Keratinocyte (primary cell): ENCODE data around the gene GARRE1. TPM values are rescaled to one million over a fixed set of nuclear protein-coding genes. Genes with fewer than 3 reads are reported as not detected.
A peak's percentile ranks its signal among the peaks of the same experiment; 100 is the strongest.
"Not testable (repeated sequence)": the region's sequence is repeated elsewhere in the genome, so short reads cannot be mapped to it uniquely, and the experiment has no call there.

Source experiments
- DNase-seq: peaks from one replicate; pipeline ENCODE4 v3.0.0-alpha.2; 2011; ENCODE audit warnings: low read depth, missing footprints, low spot score
- FAIRE-seq: peaks from 2 replicates; lab custom pipeline; 2011; peaks lifted over from hg19 to GRCh38; lab: Jason Lieb, UNC
- H2AFZ ChIP-seq: 2 replicates; pipeline ENCODE4 v1.6.0; 2012; ENCODE audit warnings: low read length, control low read depth, inconsistent platforms; ENCODE audit not compliant: control insufficient read depth
- H3K27ac ChIP-seq: 2 replicates; pipeline ENCODE4 v1.5.1; 2011; ENCODE audit warnings: low read length; ENCODE audit not compliant: control insufficient read depth, insufficient read depth
- H3K27me3 ChIP-seq: 3 replicates; pipeline ENCODE4 v1.6.0; 2011; ENCODE audit warnings: low read length; ENCODE audit not compliant: control insufficient read depth, insufficient read depth; ENCODE audit errors: extremely low read depth
- H3K36me3 ChIP-seq, 2 experiments: 2 replicates in 1 of 2; 3 replicates in 1 of 2; pipeline ENCODE4 v1.5.1; 2011; ENCODE audit warnings: low read length in 2 of 2, mild to moderate bottlenecking in 1 of 2; ENCODE audit not compliant: control insufficient read depth in 2 of 2, insufficient read depth in 2 of 2; ENCODE audit errors: extremely low read depth in 1 of 2
- H3K4me1 ChIP-seq: 3 replicates; pipeline ENCODE4 v1.5.1; 2011; ENCODE audit warnings: low read length; ENCODE audit not compliant: control insufficient read depth, insufficient read depth; ENCODE audit errors: extremely low read depth
- H3K4me2 ChIP-seq: 3 replicates; pipeline ENCODE4 v1.6.0; 2011; ENCODE audit warnings: low read depth, low read length; ENCODE audit not compliant: control insufficient read depth, insufficient read depth; ENCODE audit errors: extremely low read depth
- H3K4me3 ChIP-seq, 3 experiments: fragments of 200-600 bp in 1 of 3; sonication (generic) in 1 of 3; 2 replicates in 2 of 3; 3 replicates in 1 of 3; pipeline ENCODE4 v1.5.1; 2011 to 2016; ENCODE audit warnings: low read length in 3 of 3, mild to moderate bottlenecking in 3 of 3, control low read depth in 2 of 3, inconsistent platforms in 1 of 3, low read depth in 1 of 3, mixed read lengths in 1 of 3, mixed run types in 1 of 3, moderate library complexity in 1 of 3; ENCODE audit not compliant: control insufficient read depth in 2 of 3, insufficient read depth in 2 of 3; ENCODE audit errors: extremely low read depth in 1 of 3
- H3K79me2 ChIP-seq: 2 replicates; pipeline ENCODE4 v1.6.0; 2012; ENCODE audit warnings: low read length; ENCODE audit not compliant: control insufficient read depth, insufficient read depth
- H3K9ac ChIP-seq: 3 replicates; pipeline ENCODE4 v1.6.0; 2011; ENCODE audit warnings: low read length; ENCODE audit not compliant: control insufficient read depth, insufficient read depth; ENCODE audit errors: extremely low read depth
- H3K9me1 ChIP-seq: 3 replicates; pipeline ENCODE4 v1.6.0; 2011; ENCODE audit warnings: low read length; ENCODE audit not compliant: control insufficient read depth, insufficient read depth; ENCODE audit errors: extremely low read depth
- H3K9me3 ChIP-seq: 2 replicates; pipeline ENCODE4 v1.5.1; 2012; ENCODE audit warnings: low read depth, low read length; ENCODE audit not compliant: control insufficient read depth
- H4K20me1 ChIP-seq: 3 replicates; pipeline ENCODE4 v1.6.0; 2011; ENCODE audit warnings: low read length; ENCODE audit not compliant: control insufficient read depth, insufficient read depth; ENCODE audit errors: extremely low read depth
- CTCF ChIP-seq, 3 experiments: IDR thresholded peaks in 1 of 3; conservative IDR thresholded peaks in 1 of 3; optimal IDR thresholded peaks in 1 of 3; 2 replicates in 2 of 3; 3 replicates in 1 of 3; pipeline versions ENCODE3 to v1.5.1; 2011; ENCODE audit warnings: low read length in 3 of 3, mild to moderate bottlenecking in 3 of 3, moderate library complexity in 2 of 3, control low read depth in 1 of 3, inconsistent platforms in 1 of 3; ENCODE audit not compliant: insufficient read depth in 2 of 3; ENCODE audit errors: extremely low read depth in 1 of 3
- EZH2 ChIP-seq: IDR thresholded peaks from one replicate; pipeline ENCODE4 v1.6.1; 2012; ENCODE audit warnings: inconsistent platforms, mild to moderate bottlenecking, low read length, moderate library complexity
- dilution Hi-C: fragments of 300-500 bp; cut with MboI; formaldehyde crosslinking; loops from one replicate; pipeline ENCODE4 v1.7.0; 2020; ENCODE audit warnings: low sequenced_read_pairs; ENCODE audit not compliant: extremely low pct_ligation_motif_present
- polyA plus RNA-seq, 5 experiments: library from polyadenylated mRNA; depleted of rRNA in 3 of 5; stranded (reverse) in 3 of 5; stranded (forward) in 1 of 5; unstranded in 1 of 5; fragments of >200 nt; gene quantifications; 1 replicate in 1 of 5; 2 replicates in 3 of 5; 3 replicates in 1 of 5; pipeline versions ENCODE4 v1.2.1 to v1.2.3, GENCODE V29; 2011 to 2012; ENCODE audit warnings: missing spikeins in 2 of 5, low read depth in 1 of 5, low replicate concordance in 1 of 5

The GARRE1 gene
- polyA plus RNA-seq, 1 donor (not counting 4 experiments of a cell fraction or from before 2014, with no cell fraction given) = 5.7 TPM

- H2AFZ ChIP-seq = no peak overlapping the region
- no peak overlapping the region for H3K27ac ChIP-seq
- H3K79me2 ChIP-seq = no peaks in the 10 kb centered on the region
- no peaks in the 10 kb centered on the region for H3K36me3 ChIP-seq
- TF ChIP-seq CTCF (optimal IDR thresholded peaks at IDR 0.05 in 1 of 3, IDR thresholded peaks at IDR 0.05 in 1 of 3, conservative IDR thresholded peaks at IDR 0.05 in 1 of 3; ENCODE audit: extremely low read depth in 1 of 3, insufficient read depth in 2 of 3, low read length in 3 of 3) = no peak
- DNase-seq (no peak), FAIRE-seq (no peak)
- H3K4me3 ChIP-seq = no peak overlapping the region
- H3K4me2 ChIP-seq = no peak overlapping the region
- no peak overlapping the region for H3K9ac ChIP-seq
- H3K9me1 ChIP-seq = no peaks in the 10 kb centered on the region
- no peaks in the 10 kb centered on the region for H3K9me3 ChIP-seq
- no peaks in the 10 kb centered on the region for H3K27me3 ChIP-seq
- dilution Hi-C loops = no loop called here
- no peaks in the 10 kb centered on the region for H4K20me1 ChIP-seq
- H3K4me1 ChIP-seq = no peaks in the 10 kb centered on the region
These were observed 8.0 kb upstream of the GARRE1 start for GRCh38 chr19:34246340-34246739.

- no peak overlapping the region for H2AFZ ChIP-seq
- no peaks in the 10 kb centered on the region for H3K36me3 ChIP-seq
- no peak overlapping the region for H3K4me2 ChIP-seq
- no peak overlapping the region for H3K9ac ChIP-seq
- no peaks in the 10 kb centered on the region for H3K9me1 ChIP-seq
- no peak overlapping the region for H3K27ac ChIP-seq
- H3K27me3 ChIP-seq = no peaks in the 10 kb centered on the region
- dilution Hi-C loops = no loop called here
- no peak overlapping the region for H3K4me3 ChIP-seq
- H3K9me3 ChIP-seq = no peaks in the 10 kb centered on the region
- TF ChIP-seq CTCF (optimal IDR thresholded peaks at IDR 0.05 in 1 of 3, IDR thresholded peaks at IDR 0.05 in 1 of 3, conservative IDR thresholded peaks at IDR 0.05 in 1 of 3; ENCODE audit: extremely low read depth in 1 of 3, insufficient read depth in 2 of 3, low read length in 3 of 3) = no peak
- no peak for TF ChIP-seq EZH2
- no peak for FAIRE-seq
- DNase-seq = no peak
- no peaks in the 10 kb centered on the region for H3K4me1 ChIP-seq
- no peaks in the 10 kb centered on the region for H4K20me1 ChIP-seq
- H3K79me2 ChIP-seq = no peaks in the 10 kb centered on the region
These were observed 5.4 kb upstream of the GARRE1 start for GRCh38 chr19:34248941-34249340.

GRCh38 chr19:34253167-34253566, 1.2 kb upstream of the GARRE1 start:
- FAIRE-seq, H3K27ac ChIP-seq, dilution Hi-C loops, H3K36me3 ChIP-seq, DNase-seq, H3K9me1 ChIP-seq, H3K9ac ChIP-seq, H3K4me3 ChIP-seq, H3K27me3 ChIP-seq, H3K9me3 ChIP-seq, H3K4me1 ChIP-seq, H2AFZ ChIP-seq, H4K20me1 ChIP-seq, H3K4me2 ChIP-seq: not testable (repeated sequence)
- peaks cover 17% of the 10 kb centered on the region for H3K79me2 ChIP-seq

DNA sequence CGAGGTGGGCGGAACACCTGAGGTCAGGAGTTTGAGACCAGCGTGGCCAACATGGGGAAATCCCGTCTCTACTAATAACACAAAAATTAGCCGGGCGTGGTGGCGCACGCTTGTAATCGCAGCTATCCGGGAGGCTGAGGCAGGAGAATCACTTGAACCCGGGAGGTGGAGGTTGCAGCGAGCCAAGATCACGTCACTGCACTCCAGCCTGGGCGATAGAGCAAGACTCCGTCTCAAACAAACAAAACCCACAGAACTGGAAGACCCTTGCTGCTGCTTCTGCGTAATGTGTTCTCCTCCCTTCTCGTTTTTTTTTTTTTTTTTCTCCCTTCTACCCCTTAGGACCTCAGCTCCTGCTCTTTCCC, 691 bp upstream of the GARRE1 start:
- H3K4me3 ChIP-seq = peak overlapping the region; percentile 64 to 86 (median 81)
- DNase-seq, H3K9me1 ChIP-seq, H3K36me3 ChIP-seq, FAIRE-seq, H3K27me3 ChIP-seq, H4K20me1 ChIP-seq, H3K4me1 ChIP-seq, H3K9me3 ChIP-seq, dilution Hi-C loops: not testable (repeated sequence)
- peak overlapping the region; percentile 91 for H2AFZ ChIP-seq
- peaks cover 17% of the 10 kb centered on the region for H3K79me2 ChIP-seq
- peak overlapping the region; percentile 63 for H3K27ac ChIP-seq
- H3K9ac ChIP-seq = peak overlapping the region; percentile 78
- H3K4me2 ChIP-seq = peak overlapping the region; percentile 77
